Naive thymus-derived CD4-positive, alpha-beta T cell (primary cell): Measurements from ENCODE around the gene FGG. TPM values are rescaled to one million over a fixed set of nuclear protein-coding genes. Genes with fewer than 3 reads are reported as not detected.

Experiments
- polyA plus RNA-seq, 2 donors: library from polyadenylated mRNA; unstranded; fragments of 300-500 nt; fragmentation: Illumina TruSeq; gene quantifications; one replicate each; pipeline ENCODE4 v1.2.3, GENCODE V29; 2021
- total RNA-seq, 6 experiments: library from RNA in 5 of 6; stranded (reverse) in 5 of 6; gene quantifications; 1 replicate in 5 of 6; 2 replicates in 1 of 6; pipeline ENCODE4 v1.2.3 and lab custom pipeline; 2021 to 2026

FGG gene
- total and polyA plus RNA-seq, 7 experiments from 2014 or later, result not detected

Other genes with a start within 250 kb of the FGG start
- under 1 TPM in 2 of 5 experiments, not detected in 3; 0.05 to 0.08 TPM for gene DCHS2, start 120.9 kb downstream of the FGG start, total RNA-seq
- not detected for gene DCHS2, start 120.9 kb downstream of the FGG start, polyA plus RNA-seq
- 10 to 100 TPM; 43.6 to 88.4 (median 78.1) TPM for gene PLRG1, start 62.3 kb downstream of the FGG start, total RNA-seq
- 10 to 100 TPM; 93.6 to 99.4 TPM for gene PLRG1, start 62.3 kb downstream of the FGG start, polyA plus RNA-seq
- gene FGB, start 49.6 kb downstream of the FGG start, total RNA-seq, result not detected
- gene FGB, start 49.6 kb downstream of the FGG start, polyA plus RNA-seq, result not detected
- gene FGA, start 21.9 kb downstream of the FGG start, total RNA-seq, result not detected
- not detected for gene FGA, start 21.9 kb downstream of the FGG start, polyA plus RNA-seq
- not detected for gene LRAT, start 131.3 kb upstream of the FGG start, total RNA-seq
- not detected for gene LRAT, start 131.3 kb upstream of the FGG start, polyA plus RNA-seq
- gene RBM46, start 168.6 kb upstream of the FGG start, total RNA-seq, result not detected
- not detected for gene RBM46, start 168.6 kb upstream of the FGG start, polyA plus RNA-seq